CD4-positive, alpha-beta T cell treated with Interleukin-1 beta for 1 hour (primary cell): ENCODE data around the gene IL24.
A peak's percentile ranks its signal among the peaks of the same experiment; 100 is the strongest.

Source experiments
- DNase-seq, 2 donors: peaks; one replicate each; pipeline ENCODE4 v3.0.0-alpha.2; 2020 to 2022

Gene IL24

DNA sequence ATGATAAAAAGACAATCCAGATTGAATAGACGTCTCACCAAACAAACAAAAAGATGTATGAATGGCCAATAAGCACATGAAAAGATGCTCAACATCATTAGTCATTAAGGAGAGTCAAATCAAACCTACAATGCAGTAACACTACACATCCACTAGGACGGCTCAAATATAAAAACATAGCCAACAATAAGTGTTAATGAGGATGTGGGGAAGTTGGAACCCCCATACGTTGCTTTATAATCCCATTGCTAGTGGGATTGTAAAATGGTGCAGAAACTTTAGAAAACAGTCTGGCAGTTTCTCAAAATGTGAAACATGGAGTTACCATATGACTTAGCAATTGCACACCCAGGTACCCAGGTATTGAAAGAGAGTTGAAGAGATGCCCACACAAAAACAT is 14.7 kb upstream of the IL24 start:
- no peak for DNase-seq

DNA sequence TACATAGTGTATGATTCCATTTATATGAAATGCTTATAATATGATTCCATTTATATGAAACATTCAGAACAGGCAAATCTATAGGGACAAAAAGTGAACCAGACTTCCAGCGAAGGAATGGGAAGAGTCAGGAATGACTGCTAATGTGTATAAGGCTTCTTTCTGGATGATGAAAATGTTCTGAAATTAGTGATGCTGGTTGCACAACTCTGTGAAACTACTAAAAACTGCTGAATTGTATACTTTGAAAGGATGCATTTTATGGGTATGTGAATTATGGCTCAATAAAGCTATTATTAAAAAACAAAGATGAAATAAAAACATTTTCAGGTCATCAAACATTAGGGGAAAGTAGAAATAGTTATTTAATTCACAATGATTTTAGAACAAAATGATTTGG is 14.1 kb upstream of the IL24 start:
- no peak for DNase-seq

DNA sequence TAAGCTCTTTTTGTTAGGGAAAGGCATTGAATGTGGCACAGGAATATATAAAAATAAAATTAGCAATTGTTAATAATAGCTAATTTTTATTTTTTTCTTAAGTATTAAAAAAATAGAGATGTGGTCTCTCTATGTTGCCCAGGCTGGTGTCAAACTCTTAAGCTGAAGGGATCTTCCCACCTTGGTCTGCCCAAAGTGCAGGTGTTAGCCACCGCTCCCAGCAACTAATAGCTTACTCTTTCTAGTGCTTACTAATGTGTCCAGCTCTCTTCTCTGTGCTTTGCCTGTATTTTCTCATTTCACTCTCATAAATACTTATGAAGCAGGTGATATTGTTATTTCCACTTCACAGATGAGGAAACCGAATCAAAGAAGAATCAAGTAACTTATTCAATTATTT is 13.4 kb upstream of the IL24 start:
- no peak for DNase-seq

DNA sequence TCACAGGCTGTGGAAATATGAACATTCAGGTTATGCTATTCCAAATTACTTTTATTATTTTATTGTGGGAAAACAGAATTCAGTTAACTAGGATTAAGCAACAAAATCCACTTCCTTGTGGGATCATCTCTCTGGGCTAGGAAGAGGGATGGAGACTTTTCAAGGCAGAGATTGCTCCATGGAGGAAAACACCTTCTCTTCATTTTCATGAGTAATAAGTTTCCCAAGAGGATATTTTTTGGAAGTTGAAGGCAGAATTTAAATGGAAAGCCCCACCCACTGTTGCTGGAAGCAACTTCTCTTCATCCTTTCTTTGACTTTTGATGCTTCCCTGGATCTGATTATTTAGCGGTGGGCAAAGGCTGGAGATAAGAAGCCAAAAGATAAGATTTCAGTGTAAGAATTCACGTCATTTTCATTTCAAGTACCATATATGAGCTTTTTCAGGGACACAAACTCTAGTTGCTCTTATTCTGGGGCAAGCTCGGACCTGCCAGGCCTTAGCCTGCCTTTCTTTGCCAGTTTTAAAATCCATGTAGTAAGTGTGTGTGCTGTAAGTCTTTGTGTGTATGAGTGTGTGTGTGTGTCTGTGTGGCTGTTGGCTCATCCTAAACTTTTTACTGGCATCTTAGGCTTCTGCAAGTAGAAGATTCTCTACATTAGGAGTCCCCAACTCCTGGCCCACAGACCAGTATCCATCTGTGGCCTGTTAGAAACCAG is 11.7 kb upstream of the IL24 start:
- no peak for DNase-seq

DNA sequence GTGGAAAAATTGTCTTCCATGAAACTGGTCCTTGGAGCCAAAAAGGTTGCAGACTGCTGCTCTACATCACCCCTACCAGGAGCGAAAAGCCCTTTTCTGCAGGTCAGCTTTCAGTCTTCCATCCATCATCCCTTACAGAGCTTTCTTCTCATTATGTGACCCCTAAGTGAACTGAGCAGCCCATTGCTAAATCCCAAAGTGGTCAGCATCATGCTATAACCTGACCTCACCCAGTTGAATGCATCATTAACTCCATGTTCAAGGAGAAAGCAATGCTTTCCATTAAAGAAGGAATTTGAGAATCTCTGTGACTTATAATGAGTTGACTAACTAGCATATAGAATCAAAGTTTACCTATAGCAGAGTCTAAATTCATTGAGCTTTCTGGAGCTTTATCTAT is 10.4 kb upstream of the IL24 start:
- no peak for DNase-seq

DNA sequence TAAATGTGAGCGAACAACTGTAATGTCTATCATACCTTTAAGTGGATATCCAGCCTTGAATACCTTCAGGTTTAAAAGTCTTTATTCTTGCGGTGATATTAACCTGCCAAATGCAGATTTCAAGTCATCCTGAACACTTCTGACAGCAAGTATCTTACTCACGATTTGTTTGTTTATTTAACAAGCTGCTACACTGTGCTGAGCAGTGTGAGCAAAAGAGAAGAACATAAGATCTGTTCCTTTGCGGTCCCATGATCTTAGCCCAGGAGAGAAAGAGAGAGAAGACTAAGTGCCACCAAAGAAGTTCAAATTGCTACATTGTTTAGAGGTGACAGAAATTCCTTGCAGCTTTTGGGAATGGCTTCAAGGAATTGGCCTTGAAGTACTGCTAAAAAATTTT is 9.5 kb upstream of the IL24 start:
- DNase-seq: no peak

DNA sequence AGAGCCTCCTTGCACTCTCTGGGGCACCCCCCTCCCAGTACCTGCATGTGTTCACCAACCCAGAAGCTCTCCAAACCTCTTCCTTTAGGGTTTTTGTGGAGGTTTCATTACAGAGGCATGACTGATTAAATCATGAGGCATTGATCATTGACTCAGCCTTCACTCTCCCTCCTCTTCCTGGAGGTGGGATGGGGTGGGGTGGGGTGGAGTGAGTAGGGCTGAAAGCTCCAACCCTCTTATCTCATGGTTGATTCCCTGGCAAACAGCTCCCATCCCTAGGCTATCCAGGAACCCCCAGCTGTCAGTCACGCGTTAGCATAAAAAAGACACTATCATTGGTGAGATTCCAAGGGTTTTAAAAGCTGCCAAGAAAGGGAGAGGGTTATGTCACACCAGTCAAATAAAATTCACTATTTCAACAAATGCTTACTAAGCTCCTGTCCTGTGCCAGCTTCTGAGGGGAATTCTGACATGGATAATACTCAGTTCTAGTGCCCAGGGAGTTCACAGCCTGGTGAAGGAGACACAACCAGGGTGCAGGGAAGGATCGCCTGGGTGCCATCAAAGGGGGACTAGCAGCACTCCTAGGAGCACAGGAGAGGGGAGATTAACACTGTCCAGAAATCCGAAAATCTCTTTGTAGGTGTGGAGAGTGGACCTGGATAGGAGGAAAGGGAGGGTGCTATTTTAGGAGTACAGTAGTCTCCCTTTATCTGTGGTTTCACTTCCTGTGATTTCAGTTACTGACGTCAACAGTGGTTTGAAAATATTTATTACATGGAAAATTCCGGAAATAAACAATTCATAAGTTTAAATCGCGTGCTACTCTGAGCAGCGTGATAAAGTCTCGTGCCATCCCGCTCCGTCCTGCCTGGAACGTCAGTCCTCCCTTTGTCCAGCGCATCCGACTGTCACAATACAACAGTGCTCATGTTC is 6.8 kb upstream of the IL24 start:
- peak; percentile 21 to 22 for DNase-seq

DNA sequence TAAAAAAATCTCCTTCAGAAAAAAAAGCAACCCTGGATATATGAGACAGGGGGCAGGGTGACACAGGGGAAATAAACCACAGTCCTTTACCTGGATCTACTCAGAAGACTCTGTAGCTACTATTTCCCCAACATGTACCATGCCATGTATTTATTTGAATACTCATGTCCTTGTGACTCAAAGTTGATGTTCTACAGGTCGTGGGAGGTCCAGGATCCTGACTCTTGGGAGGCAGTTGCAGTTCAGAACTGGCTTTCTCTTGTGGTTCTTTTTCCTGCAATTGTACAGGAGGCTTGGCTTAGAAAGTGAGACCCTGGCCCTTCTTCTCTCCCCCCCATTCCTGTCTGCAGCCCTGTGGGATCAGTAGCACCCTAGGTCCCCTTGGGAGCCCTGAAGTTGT is 5.8 kb upstream of the IL24 start:
- DNase-seq: no peak

DNA sequence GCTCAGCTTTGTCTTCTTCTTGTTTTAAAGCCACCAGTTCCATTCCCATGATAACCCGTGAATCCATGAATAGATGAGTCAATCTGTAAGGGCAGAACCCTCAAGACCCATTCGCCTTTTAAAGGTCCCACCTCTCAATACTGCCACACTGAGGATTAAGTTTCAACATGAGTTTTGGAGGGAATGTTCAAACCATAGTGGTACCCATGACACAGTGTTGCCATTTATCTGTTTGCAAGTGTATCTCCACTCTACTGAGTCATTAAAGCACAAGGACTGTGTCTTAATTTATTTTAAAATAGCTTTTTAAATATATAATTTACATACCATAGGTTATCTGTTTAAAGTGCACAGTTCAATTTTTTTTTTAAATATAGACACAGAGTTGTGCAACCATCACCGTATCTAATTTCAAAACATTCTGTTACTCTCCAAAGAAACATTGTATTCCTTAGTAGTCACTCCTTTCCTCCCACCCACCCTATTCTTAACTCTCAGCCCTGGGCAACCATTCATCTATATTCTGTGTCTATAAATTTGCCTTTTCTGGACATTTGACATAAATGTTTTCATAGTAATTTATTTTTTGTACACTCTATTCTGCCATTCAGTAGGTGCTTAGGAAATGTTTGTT is 4.8 kb upstream of the IL24 start:
- no peak for DNase-seq

DNA sequence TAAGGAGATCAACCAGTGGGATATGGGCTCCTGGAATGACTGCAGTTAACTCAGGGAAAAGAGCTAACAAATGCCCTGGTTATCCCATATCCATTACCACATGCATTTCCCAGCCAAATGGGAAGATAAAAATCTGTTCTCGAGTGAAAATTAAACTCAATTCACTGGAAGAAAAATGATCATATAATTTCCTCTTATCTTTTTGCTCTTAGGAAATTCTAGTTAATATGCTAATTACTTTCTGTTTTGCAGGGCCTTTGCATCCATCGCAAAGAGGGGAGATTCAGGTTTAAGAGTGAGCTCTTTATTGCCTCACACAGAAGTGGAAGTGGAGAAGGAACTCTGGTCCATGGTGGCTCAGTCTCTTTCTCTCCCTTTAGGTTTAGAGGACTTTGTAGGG is 3.9 kb upstream of the IL24 start:
- no peak for DNase-seq

DNA sequence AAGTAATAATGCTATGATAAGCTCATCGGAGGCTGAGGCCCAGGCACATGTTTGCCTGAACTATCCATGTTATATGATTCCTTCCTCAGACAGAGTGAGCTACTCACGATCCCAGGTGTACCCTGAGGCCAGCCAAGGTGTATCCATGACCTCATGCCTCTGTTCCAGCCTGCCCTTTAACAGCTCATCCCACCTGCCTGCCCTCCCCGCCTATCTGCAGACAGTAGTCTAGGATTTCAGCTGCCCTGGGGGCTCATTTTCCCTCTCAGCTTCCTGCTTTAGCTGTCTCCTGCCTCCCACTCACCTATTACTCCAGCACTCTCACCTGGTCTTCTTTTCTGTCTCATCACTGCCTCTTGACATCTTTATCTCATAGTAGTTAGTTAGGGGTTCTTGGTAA is 1.9 kb upstream of the IL24 start:
- DNase-seq: no peak

DNA sequence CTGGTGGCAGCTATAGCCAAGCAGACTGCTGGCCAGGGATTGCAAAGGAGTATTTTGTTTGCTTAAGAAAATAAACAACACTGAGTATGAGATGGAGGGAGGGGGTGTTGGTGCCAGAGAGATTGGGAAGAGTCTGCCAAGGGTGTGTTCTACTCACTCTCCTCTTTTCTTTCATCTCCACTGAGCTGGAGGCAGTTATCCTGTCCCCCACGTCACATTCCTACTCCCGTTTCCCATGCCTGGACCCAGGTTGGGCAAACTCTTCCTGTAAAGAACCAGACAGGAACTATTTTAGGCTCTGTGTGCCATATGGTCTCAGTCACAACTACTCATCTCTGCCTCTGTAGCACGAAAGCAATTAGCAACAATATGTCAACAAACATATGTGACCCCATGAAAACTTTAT is 1.4 kb upstream of the IL24 start:
- no peak for DNase-seq

DNA sequence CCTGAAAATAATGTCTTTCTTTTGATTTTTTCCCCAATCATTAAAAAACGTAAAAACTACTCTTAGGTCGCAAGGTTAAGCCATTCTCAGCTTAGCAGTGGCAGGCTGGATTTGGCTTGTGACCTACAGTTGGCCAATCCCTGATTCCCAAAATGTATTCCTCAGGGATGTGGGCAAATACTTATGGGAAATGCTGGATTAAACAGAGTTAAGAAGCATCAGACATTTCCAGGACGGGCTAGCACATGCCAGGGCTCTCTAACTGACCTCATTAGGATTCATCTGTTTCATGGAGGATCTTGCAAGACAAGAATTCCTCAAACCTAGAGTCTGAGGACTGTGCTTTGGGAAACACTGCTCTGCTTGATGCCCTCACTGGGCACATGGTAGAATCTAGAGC is 982 bp upstream of the IL24 start:
- DNase-seq: no peak

DNA sequence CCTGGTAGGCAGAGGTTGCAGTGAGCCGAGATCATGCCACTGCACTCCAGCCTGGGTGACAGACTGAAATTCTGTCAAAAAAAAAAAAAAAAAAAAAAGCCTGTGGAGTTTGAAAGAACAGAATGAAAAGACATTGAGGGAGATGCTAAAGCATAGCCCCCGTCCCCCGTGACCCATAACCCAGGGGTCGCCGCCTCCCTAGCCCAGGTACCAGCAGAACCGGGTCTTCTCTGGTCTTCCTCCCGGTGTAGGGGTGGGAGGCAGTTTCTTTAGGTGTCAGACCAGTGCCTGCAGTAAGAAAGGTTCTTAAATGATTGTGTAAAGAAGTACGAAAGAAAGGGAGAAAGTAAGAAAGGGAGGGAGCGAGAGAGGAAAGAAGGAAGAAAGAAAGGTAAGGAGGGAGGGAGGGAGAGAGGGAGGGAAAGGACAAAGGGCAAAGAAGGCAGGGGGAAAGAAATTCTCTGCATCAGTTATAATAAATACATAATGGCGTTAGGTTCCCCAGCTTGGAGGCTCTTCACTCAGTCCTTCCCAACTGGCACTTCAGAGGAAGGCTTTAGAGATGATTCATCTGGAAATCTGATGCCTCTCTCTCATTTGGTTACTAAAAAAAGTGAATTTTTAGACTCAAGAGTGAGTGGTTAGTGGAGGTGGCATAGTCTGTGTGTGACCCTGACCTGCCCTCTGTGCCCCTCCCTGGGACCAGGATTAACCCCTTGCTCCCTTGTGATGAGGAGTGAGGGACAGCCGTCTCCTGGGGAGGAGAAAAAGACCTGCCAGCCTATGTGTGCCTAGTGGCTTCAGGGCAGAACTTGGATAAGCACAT is 1.1 kb downstream of the IL24 start:
- DNase-seq: no peak

DNA sequence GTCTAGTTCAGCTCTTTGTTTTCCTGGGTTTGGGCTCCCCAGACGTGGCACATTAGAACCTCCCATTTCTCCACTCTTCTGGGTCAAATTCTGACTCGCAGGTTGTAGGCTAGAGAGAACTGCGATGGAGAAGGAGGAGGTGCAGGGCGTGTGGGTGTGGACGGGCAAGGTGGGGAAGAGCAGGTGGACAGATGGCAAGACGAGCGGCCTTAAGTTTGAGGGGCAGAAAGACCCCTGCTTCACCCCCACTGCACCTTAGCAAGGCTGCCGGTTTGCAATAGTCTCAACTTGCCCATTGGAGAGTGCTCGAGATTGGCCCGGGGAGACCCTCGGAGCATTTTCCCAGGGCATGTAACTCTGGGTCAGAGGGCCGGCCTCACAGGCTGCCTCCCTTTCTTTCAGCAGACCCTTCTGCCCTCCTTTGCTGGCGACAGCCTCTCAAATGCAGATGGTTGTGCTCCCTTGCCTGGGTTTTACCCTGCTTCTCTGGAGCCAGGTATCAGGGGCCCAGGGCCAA is 1.7 kb downstream of the IL24 start:
- DNase-seq: no peak

DNA sequence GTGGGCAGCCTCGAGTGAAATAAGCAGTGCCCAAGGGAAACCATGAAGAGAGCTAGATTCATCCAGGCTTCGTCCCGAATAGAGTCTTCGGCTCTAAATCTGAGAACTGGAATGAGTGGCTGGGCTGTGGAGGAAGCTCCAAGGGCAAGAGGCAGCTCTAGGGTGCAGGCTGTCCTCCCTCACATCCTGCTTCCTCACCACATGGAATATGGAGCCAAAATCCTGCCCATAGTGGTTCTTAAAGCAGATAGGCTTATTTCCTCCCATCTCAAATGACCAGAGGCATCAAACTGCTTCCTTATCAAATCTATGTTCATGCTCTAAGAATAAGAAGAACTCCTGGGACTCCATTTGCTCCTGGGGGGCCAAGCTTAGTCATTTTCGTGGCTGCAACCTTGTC is 2.5 kb downstream of the IL24 start:
- DNase-seq: no peak

DNA sequence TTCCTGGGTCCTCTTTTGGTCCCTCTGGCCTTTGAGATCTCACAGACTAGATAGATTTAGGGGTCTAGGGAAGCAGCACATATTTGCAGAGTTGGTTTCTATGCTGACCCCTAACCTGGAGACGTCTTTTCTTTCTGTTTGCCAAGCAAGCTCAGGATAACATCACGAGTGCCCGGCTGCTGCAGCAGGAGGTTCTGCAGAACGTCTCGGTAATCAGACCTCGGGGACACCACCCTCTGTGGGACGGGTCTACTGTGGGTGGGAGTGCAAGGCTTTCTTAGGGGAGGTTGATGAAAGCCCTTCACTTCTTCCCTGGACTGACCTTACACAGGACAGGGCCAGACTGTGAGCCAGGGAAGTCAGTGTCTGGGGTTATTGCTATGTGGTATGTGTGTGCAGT is 2.9 kb downstream of the IL24 start:
- DNase-seq: no peak

DNA sequence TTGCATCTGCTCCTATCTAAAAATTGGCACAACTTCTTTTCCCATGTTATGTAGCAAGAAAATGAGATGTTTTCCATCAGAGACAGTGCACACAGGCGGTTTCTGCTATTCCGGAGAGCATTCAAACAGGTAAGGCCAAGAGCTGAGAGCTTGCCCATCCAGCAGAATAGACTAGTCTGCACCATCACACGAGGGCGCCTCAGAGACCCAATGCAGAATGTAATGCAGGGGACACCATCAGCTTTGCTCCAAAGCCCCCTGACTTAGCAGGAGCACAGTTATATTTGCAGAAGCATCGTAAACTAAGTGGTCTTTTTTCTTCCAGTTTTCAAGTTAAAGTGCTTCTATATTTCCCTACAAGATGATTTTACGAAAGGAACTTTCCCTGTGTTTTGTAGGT is 4.7 kb downstream of the IL24 start:
- DNase-seq: no peak

DNA sequence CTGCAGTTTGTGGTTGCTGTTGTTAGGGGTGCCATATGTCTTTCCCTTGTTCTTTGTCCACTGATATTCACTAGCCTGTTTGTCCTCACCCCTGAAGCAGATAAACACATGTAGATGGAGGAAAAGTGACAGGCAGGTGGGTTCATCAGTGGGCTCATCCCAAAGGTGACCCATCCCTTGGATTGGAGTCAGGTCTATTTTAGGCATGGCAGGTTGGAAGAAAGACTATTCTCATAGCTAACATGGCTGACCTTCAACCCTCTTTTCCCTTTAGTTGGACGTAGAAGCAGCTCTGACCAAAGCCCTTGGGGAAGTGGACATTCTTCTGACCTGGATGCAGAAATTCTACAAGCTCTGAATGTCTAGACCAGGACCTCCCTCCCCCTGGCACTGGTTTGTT is 5.5 kb downstream of the IL24 start:
- DNase-seq: no peak

DNA sequence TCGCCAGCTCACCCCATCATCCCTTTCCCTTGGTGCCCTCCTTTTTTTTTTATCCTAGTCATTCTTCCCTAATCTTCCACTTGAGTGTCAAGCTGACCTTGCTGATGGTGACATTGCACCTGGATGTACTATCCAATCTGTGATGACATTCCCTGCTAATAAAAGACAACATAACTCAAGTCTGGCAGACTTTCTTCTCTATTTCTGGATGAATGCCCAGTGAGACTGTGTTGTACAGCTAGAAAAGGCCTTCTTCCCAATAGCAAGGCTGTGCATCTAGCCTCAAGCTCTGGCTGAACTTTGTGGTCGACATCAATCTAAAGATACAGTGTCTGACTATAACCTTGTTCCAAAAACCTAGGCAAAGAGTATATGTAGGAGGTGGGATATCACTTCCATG is 6.4 kb downstream of the IL24 start:
- no peak for DNase-seq

DNA sequence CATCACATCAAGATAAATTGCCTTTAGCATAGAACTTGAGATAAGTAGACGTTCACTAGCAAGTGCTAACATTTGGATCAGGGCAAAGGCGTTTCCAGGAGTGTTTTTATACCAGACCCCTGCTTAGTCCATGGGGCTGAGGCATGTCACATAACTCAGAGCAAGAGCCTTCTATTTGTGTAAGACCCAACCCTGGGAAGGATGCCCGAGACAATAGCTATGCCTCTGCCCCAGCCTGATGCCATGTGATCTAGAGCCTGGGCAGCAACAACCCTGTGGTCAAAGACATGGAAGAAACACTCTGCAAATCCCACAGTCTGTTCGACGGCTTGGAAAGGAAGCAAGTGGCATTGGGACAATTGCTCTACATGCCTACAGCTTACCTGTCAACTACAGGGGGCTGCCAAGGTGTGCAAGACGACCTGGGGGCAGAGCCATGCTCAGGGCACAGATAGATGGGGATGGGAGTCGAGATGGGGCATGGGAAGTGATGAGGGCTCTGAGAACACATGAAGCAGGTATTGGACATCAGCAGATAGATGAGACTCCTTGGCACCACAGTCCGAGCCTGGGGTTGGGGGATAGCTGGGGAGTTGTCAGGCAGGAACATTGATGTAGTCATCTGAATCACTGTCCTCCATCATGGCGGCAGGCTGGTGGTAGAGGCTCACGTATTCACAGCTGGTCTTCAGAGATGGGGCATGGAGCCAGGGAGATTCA is 7.3 kb downstream of the IL24 start:
- DNase-seq: no peak
